Endodermal cell (in vitro differentiated cells): Measurements from ENCODE around the gene NEIL3. TPM values are rescaled to one million over a fixed set of nuclear protein-coding genes. Genes with fewer than 3 reads are reported as not detected.

ENCODE experiments used
- DNase-seq: peaks from one replicate; pipeline ENCODE4 v3.0.0-alpha.2; 2017
- H3K27ac ChIP-seq: 2 replicates; pipeline ENCODE4 v1.5.1; 2013; ENCODE audit warnings: mild to moderate bottlenecking, low read depth, low read length, moderate library complexity
- H3K27me3 ChIP-seq: 2 replicates; pipeline ENCODE4 v1.6.1; 2013; ENCODE audit warnings: mild to moderate bottlenecking, low read length, moderate library complexity; ENCODE audit not compliant: insufficient read depth, control insufficient read depth, poor library complexity, severe bottlenecking
- H3K36me3 ChIP-seq: 2 replicates; pipeline ENCODE4 v1.7.0; 2013; ENCODE audit warnings: mild to moderate bottlenecking, low read length, moderate library complexity; ENCODE audit not compliant: control insufficient read depth, insufficient read depth
- H3K4me1 ChIP-seq: one replicate; pipeline ENCODE4 v1.7.0; 2013; ENCODE audit warnings: low read length; ENCODE audit not compliant: control insufficient read depth, insufficient read depth
- H3K4me3 ChIP-seq: 2 replicates; pipeline ENCODE4 v1.5.1; 2013; ENCODE audit warnings: mild to moderate bottlenecking, low read length, moderate library complexity
- H3K9ac ChIP-seq: 2 replicates; pipeline ENCODE4 v1.6.1; 2013; ENCODE audit warnings: mild to moderate bottlenecking, low read length, moderate library complexity; ENCODE audit not compliant: poor library complexity, severe bottlenecking; ENCODE audit errors: extremely low read depth
- H3K9me3 ChIP-seq: 2 replicates; pipeline ENCODE4 v1.6.1; 2013; ENCODE audit warnings: mild to moderate bottlenecking, low read length, moderate library complexity; ENCODE audit not compliant: control insufficient read depth
- H3K27ac Mint-ChIP-seq: 2 replicates; pipeline ENCODE4 v1.8.0; 2020; ENCODE audit warnings: mixed read lengths
- H3K27me3 Mint-ChIP-seq: 2 replicates; pipeline ENCODE4 v1.8.0; 2021; ENCODE audit warnings: mild to moderate bottlenecking, mixed read lengths; ENCODE audit not compliant: insufficient read depth
- H3K36me3 Mint-ChIP-seq: 2 replicates; pipeline ENCODE4 v1.8.0; 2020; ENCODE audit warnings: low read depth, mixed read lengths
- H3K4me1 Mint-ChIP-seq: 2 replicates; pipeline ENCODE4 v1.8.0; 2020; ENCODE audit warnings: mixed read lengths
- H3K4me3 Mint-ChIP-seq: 2 replicates; pipeline ENCODE4 v1.8.0; 2020; ENCODE audit warnings: mild to moderate bottlenecking, moderate library complexity, mixed read lengths
- H3K9me3 Mint-ChIP-seq: 2 replicates; pipeline ENCODE4 v1.8.0; 2020; ENCODE audit warnings: mild to moderate bottlenecking, mixed read lengths
- CTCF ChIP-seq: fragments of 200-600 bp; sonication (generic); conservative IDR thresholded peaks from 2 replicates; pipeline ENCODE4 v1.5.0; 2021; ENCODE audit warnings: antibody characterized with exemption, mild to moderate bottlenecking
- WGBS, 2 experiments: methylation state at CpG; one replicate each; pipeline versions ENCODE4 v1.1.5 to v1.1.7; 2013; ENCODE audit warnings: missing lambda C conversion rate in 2 of 2, mixed read lengths in 1 of 2; ENCODE audit not compliant: insufficient coverage in 1 of 2, insufficient read length in 1 of 2; 5-methylcytosine and 5-hydroxymethylcytosine counted together
- total RNA-seq, 2 donors: library from RNA; stranded (reverse); fragmentation: NEBNext Ultra II Directional in 1 of 2; extraction: Animal tissue kit (Norgen Biotek cat#: 25700) in 1 of 2; gene quantifications; 2 replicates in 1 of 2; 3 replicates in 1 of 2; pipeline ENCODE4 v1.2.1, GENCODE V29; 2021

Gene NEIL3
- total RNA-seq, 2 donors from 2014 or later: 9.1 to 15.1 TPM

DNA sequence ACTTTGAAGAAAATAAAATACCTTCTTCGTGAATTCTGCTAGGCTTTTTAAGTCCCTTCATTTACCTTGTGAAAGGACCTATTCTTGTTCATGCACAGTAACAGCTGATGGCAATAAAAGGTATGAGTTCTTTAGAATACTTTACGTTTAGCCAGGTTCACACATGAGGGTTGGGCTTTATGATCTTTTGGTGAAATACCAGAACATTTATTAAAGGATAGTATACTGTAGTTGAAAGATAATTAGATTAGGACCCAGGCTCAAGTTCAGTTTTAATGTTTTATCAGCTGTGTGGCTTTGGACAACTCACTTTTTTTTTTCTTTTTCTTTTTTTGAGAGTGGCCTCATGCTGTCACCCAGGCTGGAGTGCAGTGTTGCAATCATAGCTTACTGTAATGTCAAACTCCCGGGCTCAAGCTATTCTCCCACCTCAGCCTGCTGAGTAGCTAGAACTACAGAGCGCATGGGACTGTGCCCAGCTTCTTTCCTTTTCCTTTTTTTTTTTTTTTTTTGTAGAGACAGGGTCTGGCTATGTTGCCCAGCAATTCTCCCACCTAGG is 28.2 kb upstream of the NEIL3 start:
- H3K27ac Mint-ChIP-seq: no peak overlapping the region
- Histone ChIP-seq H3K9me3 (no peaks in the 10 kb centered on the region), H3K4me3 (no peak overlapping the region), H3K9ac (no peak overlapping the region), H3K4me1 (no peaks in the 10 kb centered on the region), H3K27me3 (no peaks in the 10 kb centered on the region), H3K27ac (no peak overlapping the region), H3K36me3 (no peaks in the 10 kb centered on the region)
- no peaks in the 10 kb centered on the region for H3K9me3 Mint-ChIP-seq
- WGBS, 2 experiments: 91 to 100% methylated on average over 1 to 4 of the region's 4 CpGs
- H3K4me1 Mint-ChIP-seq: no peaks in the 10 kb centered on the region
- no peaks in the 10 kb centered on the region for H3K27me3 Mint-ChIP-seq
- no peak for DNase-seq
- no peak overlapping the region for H3K4me3 Mint-ChIP-seq
- no peak for TF ChIP-seq CTCF
- no peaks in the 10 kb centered on the region for H3K36me3 Mint-ChIP-seq

GRCh38 chr4:177282284-177282835 is 27.3 kb upstream of the NEIL3 start:
- Mint-ChIP-seq H3K4me3 (no peak overlapping the region), H3K4me1 (no peaks in the 10 kb centered on the region), H3K27ac (no peak overlapping the region), H3K9me3 (no peaks in the 10 kb centered on the region), H3K36me3 (no peaks in the 10 kb centered on the region), H3K27me3 (no peaks in the 10 kb centered on the region)
- 88 to 90% methylated on average over 2 to 5 of the region's 5 CpGs for WGBS, 2 experiments
- Histone ChIP-seq H3K9ac (no peak overlapping the region), H3K36me3 (no peaks in the 10 kb centered on the region), H3K27me3 (no peaks in the 10 kb centered on the region), H3K4me3 (no peak overlapping the region), H3K9me3 (no peaks in the 10 kb centered on the region), H3K4me1 (no peaks in the 10 kb centered on the region), H3K27ac (no peak overlapping the region)
- no peak for DNase-seq
- no peak for TF ChIP-seq CTCF

GRCh38 chr4:177283167-177283566 is 26.5 kb upstream of the NEIL3 start:
- H3K4me3 Mint-ChIP-seq: no peak overlapping the region
- no peaks in the 10 kb centered on the region for H3K4me1 Mint-ChIP-seq
- H3K9me3 Mint-ChIP-seq: no peaks in the 10 kb centered on the region
- Histone ChIP-seq H3K27me3 (no peaks in the 10 kb centered on the region), H3K4me3 (no peak overlapping the region), H3K4me1 (no peaks in the 10 kb centered on the region), H3K27ac (no peak overlapping the region), H3K36me3 (no peaks in the 10 kb centered on the region), H3K9me3 (no peaks in the 10 kb centered on the region), H3K9ac (no peak overlapping the region)
- WGBS, 2 experiments: 82% methylated on average over 2 of the region's 2 CpGs; no CpG with 5 or more reads in 1 of the 2 experiments
- no peak for TF ChIP-seq CTCF
- H3K27me3 Mint-ChIP-seq: no peaks in the 10 kb centered on the region
- H3K36me3 Mint-ChIP-seq: no peaks in the 10 kb centered on the region
- no peak overlapping the region for H3K27ac Mint-ChIP-seq
- DNase-seq: no peak
